ENCODE measurements around the gene RIMBP2. TPM values are rescaled to one million over a fixed set of nuclear protein-coding genes. Genes with fewer than 3 reads are reported as not detected.
A peak's percentile ranks its signal among the peaks of the same experiment; 100 is the strongest.

Gene RIMBP2
- total RNA-seq, 2 donors from 2014 or later, result 5.6 to 6.0 TPM

- intact Hi-C loops (cut with DNase I, micrococcal nuclease), result no loop called here
- ATAC-seq (no peak), DNase-seq (no peak)
Observed at GRCh38 chr12:130572553-130572952, 143.5 kb downstream of the RIMBP2 start.

GRCh38 chr12:130571734-130572133 is 144.4 kb downstream of the RIMBP2 start:
- ATAC-seq, result no peak
- DNase-seq, result no peak
- intact Hi-C loops (cut with DNase I, micrococcal nuclease), result no loop called here

GRCh38 chr12:130571089-130571488 is 145.0 kb downstream of the RIMBP2 start:
- intact Hi-C loops (cut with DNase I, micrococcal nuclease), result no loop called here
- ATAC-seq, result no peak
- DNase-seq, result no peak

GRCh38 chr12:130569521-130569920 is 146.6 kb downstream of the RIMBP2 start:
- DNase-seq (no peak), ATAC-seq (no peak)
- intact Hi-C loops (cut with DNase I, micrococcal nuclease), result no loop called here

GRCh38 chr12:130568501-130568900 is 147.6 kb downstream of the RIMBP2 start:
- DNase-seq (no peak), ATAC-seq (no peak)
- intact Hi-C loops (cut with DNase I, micrococcal nuclease), result no loop called here

GRCh38 chr12:130568041-130568440 is 148.1 kb downstream of the RIMBP2 start:
- no peak for DNase-seq
- intact Hi-C loops (cut with DNase I, micrococcal nuclease), result no loop called here
- no peak for ATAC-seq

GRCh38 chr12:130566446-130567155 is 149.5 kb downstream of the RIMBP2 start:
- intact Hi-C loops (cut with DNase I, micrococcal nuclease), result no loop called here
- no peak for ATAC-seq
- no peak for DNase-seq

GRCh38 chr12:130565189-130565588 is 150.9 kb downstream of the RIMBP2 start:
- intact Hi-C loops (cut with DNase I, micrococcal nuclease), result no loop called here
- DNase-seq, result no peak
- no peak for ATAC-seq

- intact Hi-C loops (cut with DNase I, micrococcal nuclease), result no loop called here
- no peak for DNase-seq
Observed at GRCh38 chr12:130563323-130563722, 152.8 kb downstream of the RIMBP2 start.

GRCh38 chr12:130562716-130563115 is 153.4 kb downstream of the RIMBP2 start:
- no peak for ATAC-seq
- DNase-seq, result no peak
- intact Hi-C loops (cut with DNase I, micrococcal nuclease), result no loop called here

More at GRCh38 chr12:130563323-130563722, 152.8 kb downstream of the RIMBP2 start:
- no peak for ATAC-seq

GRCh38 chr12:130560321-130560720 is 155.8 kb downstream of the RIMBP2 start:
- intact Hi-C loops (cut with DNase I, micrococcal nuclease), result no loop called here
- ATAC-seq (no peak), DNase-seq (no peak)

DNA sequence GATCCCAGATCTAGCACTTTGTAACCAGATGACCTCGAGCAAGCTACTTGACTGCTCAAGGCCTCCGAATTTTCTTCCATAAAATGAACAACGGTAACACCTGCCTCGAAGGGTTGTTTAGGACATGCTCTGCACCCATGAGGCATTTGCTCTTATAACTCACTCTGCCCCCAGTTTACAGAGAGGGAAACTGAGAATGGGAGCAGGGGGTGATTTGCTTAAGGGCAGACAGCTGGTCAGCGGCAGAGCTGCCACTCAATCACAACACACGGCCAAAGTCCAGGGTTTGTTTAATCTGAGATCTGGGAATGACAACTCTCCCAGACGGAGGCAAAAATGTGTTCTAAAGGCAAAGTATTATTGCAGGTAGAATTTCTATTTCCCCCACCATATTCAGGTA is 156.3 kb downstream of the RIMBP2 start:
- peak; percentile 28 to 32 for DNase-seq
- ATAC-seq, result peak; percentile 51
- intact Hi-C loops (cut with DNase I, micrococcal nuclease), result no loop called here

DNA sequence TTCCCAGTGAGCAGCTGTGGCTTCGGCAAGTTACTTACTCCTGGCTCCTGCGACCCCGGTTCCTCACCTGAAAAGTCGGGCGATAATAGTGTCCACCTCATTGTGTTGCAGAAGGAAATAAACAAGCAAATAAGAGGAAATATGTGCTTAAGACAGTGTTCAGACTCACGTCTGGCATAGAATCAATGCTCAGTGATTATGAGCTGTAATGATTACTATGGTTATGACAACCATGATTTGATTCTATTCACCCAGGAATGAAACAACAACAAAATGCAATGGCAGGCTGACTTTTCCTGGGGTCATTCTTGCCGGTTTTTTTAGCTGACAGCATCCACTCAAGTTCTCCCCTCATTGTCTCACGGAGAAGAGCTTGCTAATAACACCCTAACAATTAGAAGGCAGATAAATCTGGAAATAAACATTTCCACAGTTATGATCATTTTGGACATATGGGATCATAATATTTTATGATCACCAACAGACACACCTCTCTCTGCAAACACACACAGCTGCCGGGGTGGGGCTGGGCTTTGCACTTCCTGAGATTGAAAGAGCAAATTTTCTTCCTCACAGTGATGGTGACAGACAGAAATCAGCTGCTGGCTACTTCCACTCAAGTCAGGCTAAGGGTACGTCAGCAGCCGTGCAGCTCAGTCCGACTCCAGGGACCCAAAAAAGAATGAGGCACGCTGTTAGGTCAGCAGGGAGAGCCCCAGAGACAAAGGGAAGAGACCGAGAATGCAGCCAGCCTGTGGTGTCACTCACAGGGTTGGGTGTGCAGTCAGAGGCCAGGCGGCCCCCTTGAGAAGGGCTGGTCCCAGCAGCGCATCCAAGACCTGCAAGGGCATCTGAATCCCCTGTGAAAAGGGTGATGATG is 158.0 kb downstream of the RIMBP2 start:
- intact Hi-C loops (cut with DNase I, micrococcal nuclease), result no loop called here
- ATAC-seq (peak; percentile 95), DNase-seq (peak; percentile 81 to 84)

GRCh38 chr12:130557201-130557600 is 158.9 kb downstream of the RIMBP2 start:
- ATAC-seq, result no peak

DNA sequence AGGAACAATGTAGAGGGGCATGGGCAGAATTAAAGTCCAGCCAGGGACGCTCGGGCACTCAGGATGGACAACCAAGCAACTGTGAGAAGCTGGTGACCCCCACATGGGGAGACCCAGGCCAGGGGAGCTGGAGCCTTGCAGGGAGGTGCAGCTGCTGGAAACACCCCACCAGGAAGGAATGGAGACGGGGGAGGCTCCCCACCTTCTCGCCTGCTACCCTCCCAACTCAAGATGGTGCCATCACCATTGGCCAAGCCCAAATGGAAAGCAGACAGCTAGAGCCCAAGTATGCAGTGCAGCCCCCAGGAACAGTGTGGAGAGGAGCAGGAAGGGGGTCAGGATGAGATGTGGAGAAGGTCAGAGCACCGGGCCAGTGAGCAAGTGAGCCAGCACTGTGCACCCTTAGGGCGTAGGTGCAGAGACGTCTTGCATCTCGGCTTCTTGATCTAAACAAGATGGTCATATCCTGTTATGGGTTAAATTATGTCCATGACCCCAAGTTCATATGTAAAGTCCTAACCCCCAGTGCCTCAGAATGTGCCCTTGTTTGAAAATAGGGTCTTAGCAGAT is 159.5 kb downstream of the RIMBP2 start:
- no peak for DNase-seq
- intact Hi-C loops (cut with DNase I, micrococcal nuclease), result no loop called here
- no peak for ATAC-seq

More at GRCh38 chr12:130557201-130557600, 158.9 kb downstream of the RIMBP2 start:
- intact Hi-C loops (cut with DNase I, micrococcal nuclease), result no loop called here
- no peak for DNase-seq

DNA sequence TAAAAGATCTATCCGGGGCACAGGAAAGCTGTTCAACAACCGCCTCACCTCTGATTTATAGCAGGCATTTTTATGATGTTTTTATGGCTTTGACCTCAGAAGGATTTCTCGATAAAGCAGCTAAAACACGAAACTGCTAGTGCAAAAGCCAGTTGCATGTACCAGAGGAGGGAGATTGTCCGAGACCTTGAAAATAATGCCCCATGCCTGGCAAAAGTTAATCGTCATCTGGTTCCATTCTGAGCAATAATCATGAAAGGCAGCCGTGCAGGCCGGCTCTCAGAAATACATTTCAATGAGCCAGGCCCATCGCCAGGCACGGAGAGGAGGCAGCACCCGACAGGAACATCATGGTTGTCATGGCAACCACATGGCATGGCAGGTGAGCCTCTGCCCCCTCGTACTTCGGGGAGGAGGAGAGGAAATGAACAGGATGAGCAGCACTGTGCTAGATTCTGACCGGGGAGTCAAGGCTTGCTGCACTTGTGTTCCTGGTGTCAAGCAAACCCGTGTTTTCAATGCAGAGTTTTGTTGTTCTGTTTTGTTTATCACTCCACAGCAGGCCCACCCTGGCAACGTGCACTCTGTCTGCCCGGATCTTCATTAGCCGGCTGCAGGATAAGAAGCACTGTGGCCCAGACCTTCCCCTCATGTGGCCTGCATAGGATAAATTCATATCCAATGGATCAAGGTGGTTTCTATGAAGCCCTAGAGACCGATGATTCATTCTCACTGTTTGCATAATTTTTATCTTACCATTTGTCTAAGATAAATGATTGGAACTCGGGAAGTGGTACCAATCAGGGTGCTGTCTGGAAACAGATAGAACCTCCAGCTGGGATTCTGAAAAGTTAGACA is 160.2 kb downstream of the RIMBP2 start:
- peak in 1 of 2 donors; percentile 30 for DNase-seq
- ATAC-seq, result peak; percentile 10
- intact Hi-C loops (cut with DNase I, micrococcal nuclease), result no loop called here

GRCh38 chr12:130555221-130555620 is 160.9 kb downstream of the RIMBP2 start:
- intact Hi-C loops (cut with DNase I, micrococcal nuclease), result no loop called here
- ATAC-seq, result no peak
- DNase-seq, result no peak

- DNase-seq (no peak), ATAC-seq (peak; percentile 47)
- intact Hi-C loops (cut with DNase I, micrococcal nuclease), result no loop called here
Observed at GRCh38 chr12:130552483-130552996, 163.6 kb downstream of the RIMBP2 start.

GRCh38 chr12:130549361-130549760 is 166.7 kb downstream of the RIMBP2 start:
- no peak for ATAC-seq
- intact Hi-C loops (cut with DNase I, micrococcal nuclease), result no loop called here
- no peak for DNase-seq
